Measurements from ENCODE around the gene WDFY4.

DNA sequence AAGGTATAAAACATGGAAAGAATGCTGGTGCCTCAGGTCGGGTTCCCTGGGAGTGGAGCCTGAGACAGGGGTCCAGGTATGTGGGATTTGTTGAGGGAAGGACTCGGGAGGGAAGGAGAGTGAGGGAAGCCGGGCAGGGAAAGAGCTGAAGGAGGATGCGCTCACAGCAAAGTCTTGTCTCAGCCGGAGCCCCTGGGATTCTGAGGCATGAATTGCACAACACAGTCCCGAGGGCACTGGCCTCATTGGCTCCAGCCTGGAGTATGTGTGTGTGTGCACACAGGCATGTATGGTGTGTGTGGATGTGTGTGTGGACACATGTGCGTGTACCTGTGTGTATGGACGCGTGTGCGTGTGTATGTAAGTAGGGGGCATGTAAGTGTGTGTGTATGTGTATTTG is 87.4 kb downstream of the WDFY4 start:
- TF ChIP-seq, protein P1, sequence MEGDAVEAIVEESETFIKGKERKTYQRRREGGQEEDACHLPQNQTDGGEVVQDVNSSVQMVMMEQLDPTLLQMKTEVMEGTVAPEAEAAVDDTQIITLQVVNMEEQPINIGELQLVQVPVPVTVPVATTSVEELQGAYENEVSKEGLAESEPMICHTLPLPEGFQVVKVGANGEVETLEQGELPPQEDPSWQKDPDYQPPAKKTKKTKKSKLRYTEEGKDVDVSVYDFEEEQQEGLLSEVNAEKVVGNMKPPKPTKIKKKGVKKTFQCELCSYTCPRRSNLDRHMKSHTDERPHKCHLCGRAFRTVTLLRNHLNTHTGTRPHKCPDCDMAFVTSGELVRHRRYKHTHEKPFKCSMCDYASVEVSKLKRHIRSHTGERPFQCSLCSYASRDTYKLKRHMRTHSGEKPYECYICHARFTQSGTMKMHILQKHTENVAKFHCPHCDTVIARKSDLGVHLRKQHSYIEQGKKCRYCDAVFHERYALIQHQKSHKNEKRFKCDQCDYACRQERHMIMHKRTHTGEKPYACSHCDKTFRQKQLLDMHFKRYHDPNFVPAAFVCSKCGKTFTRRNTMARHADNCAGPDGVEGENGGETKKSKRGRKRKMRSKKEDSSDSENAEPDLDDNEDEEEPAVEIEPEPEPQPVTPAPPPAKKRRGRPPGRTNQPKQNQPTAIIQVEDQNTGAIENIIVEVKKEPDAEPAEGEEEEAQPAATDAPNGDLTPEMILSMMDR (conservative IDR thresholded peaks at IDR 0.05), result no peak
- TF ChIP-seq ZFX (IDR thresholded peaks at IDR 0.05), result no peak

All from C4-2B (cell line).